Lower lobe of right lung (tissue), 2 donors: ENCODE results near the gene CUEDC1. TPM values are rescaled to one million over a fixed set of nuclear protein-coding genes. Genes with fewer than 3 reads are reported as not detected.

Experiments used
- ATAC-seq, 2 donors: fragments of 200-7000 bp; cut with Tn5 transposase; one replicate each; pipeline ENCODE4 v1.9.1; 2020 to 2022; ENCODE audit warnings: mild to moderate bottlenecking in 2 of 2, moderate library complexity in 2 of 2
- DNase-seq: peaks from one replicate; pipeline ENCODE4 v3.0.0-alpha.2; 2020
- H3K27ac ChIP-seq: fragments of 200-600 bp; one replicate; pipeline ENCODE4 v1.8.0; 2022
- H3K27me3 ChIP-seq: fragments of 200-600 bp; one replicate; pipeline ENCODE4 v1.8.0; 2022; ENCODE audit warnings: low read depth
- H3K36me3 ChIP-seq: fragments of 200-600 bp; one replicate; pipeline ENCODE4 v1.8.0; 2022; ENCODE audit warnings: mild to moderate bottlenecking
- H3K4me1 ChIP-seq: fragments of 200-600 bp; one replicate; pipeline ENCODE4 v1.8.0; 2022
- H3K4me3 ChIP-seq: fragments of 200-600 bp; one replicate; pipeline ENCODE4 v1.8.0; 2022; ENCODE audit warnings: mild to moderate bottlenecking
- H3K9me3 ChIP-seq: fragments of 200-600 bp; one replicate; pipeline ENCODE4 v1.8.0; 2022
- intact Hi-C: fragments of 100-400 bp; cut with DNase I; formaldehyde crosslinking; loops from one replicate; pipeline ENCODE4 v1.11.0; 2022
- total RNA-seq: library from RNA; stranded (reverse); fragmentation: NEBNext Ultra II Directional; extraction: Animal tissue kit (Norgen Biotek cat#: 25700); gene quantifications from one replicate; pipeline ENCODE4 v1.2.1, GENCODE V29; 2021
- TF ChIP-seq, protein P1 (sequence below): fragments of 200-600 bp; IDR thresholded peaks from one replicate; pipeline ENCODE4 v1.8.0; 2022; ENCODE audit warnings: antibody characterized with exemption, mild to moderate bottlenecking
- donor health status: DM: no; HTN: yes; CAD: no; lungs with severe emphysema.

Gene CUEDC1
- total RNA-seq, 1 donor from 2014 or later, result 42.8 TPM

DNA sequence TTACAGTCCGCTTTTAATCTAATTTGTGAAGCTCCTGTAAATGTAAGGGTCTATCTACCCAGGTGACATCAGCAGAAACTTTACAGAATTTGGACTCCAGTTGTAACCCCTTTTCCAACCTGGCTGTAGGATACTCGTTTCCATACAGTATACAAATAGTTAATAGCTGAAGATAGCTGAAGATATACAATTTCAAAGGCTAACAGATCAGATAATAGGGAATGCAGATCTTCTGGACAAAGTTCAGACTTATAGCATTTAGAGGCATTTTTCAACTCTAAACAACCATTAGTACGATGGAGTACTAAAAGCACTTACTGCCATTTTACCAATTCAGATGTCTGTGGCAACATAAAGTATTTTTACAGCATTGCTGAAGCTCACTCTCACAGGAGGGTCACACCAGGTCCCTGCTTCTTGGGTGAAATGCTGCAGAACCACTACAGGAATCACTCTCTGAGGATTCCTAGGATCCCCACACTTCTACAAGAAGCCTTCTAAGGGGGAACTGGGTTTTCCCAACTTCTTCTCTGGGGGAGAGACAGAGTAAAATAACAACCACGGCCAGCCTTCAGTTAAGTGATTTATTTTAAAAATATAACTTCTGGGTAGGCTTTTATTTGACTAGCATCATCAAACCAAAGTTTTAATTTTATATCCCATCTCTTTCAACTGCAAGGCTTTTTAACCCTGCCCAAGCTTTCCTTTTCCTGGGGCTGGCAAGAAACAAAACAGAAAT lies 29.9 kb upstream of the CUEDC1 start:
- H3K4me3 ChIP-seq, result no peak overlapping the region
- no peak for ATAC-seq
- no peaks in the 10 kb centered on the region for H3K27me3 ChIP-seq
- TF ChIP-seq, protein P1, sequence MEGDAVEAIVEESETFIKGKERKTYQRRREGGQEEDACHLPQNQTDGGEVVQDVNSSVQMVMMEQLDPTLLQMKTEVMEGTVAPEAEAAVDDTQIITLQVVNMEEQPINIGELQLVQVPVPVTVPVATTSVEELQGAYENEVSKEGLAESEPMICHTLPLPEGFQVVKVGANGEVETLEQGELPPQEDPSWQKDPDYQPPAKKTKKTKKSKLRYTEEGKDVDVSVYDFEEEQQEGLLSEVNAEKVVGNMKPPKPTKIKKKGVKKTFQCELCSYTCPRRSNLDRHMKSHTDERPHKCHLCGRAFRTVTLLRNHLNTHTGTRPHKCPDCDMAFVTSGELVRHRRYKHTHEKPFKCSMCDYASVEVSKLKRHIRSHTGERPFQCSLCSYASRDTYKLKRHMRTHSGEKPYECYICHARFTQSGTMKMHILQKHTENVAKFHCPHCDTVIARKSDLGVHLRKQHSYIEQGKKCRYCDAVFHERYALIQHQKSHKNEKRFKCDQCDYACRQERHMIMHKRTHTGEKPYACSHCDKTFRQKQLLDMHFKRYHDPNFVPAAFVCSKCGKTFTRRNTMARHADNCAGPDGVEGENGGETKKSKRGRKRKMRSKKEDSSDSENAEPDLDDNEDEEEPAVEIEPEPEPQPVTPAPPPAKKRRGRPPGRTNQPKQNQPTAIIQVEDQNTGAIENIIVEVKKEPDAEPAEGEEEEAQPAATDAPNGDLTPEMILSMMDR, result no peak
- peak overlapping the region; percentile 12 for H3K27ac ChIP-seq
- H3K4me1 ChIP-seq, result peaks cover 73% of the 10 kb centered on the region
- H3K9me3 ChIP-seq, result no peaks in the 10 kb centered on the region
- DNase-seq, result no peak
- intact Hi-C loops, result no loop called here
- peaks cover 33% of the 10 kb centered on the region for H3K36me3 ChIP-seq

DNA sequence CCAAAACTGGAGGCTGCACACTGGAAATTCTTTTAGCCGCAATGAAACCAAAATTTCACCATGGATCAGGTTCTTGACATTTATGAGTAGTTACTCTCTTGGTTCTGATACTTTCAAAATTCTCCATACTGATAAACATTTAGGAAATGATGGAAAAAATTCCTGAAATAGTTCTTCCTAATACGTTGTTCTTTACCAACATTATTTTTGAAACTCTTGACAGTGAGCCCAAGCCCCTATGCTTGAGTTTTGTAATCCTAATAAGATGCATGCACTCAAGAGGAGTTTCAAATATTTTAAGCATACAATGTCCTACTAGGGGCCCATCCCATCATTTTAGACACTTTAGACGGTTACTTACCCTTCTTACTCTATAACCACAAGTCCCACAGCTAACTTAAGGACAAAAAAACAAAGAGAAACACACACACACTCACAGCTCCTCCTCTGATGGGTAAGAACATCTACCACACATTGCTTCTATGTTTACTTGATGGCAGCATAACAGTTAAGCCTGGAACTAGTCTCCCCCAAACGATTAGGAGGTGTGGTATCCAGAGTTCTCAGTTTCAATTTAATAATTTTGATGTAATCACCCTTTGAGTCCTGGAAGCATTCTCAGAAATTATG lies 29.2 kb upstream of the CUEDC1 start:
- TF ChIP-seq, protein P1, result no peak
- no peak for DNase-seq

DNA sequence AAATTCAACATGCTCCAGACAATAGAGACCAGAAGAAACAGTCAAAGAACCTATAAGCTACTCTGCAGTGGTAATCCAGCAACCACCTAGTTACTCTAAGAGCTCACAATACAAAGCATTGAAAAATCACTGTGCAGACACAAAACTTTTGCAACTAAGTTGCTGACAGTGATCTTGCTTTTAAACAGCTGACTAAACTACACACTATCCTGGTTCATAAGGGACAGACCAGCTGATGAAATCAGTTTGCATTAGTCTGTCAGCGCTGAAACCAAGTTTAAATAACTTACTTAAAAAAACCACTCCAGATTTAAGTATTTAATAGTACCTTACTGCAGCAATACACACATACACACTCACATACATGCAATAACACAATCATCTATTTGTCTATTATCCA lies 28.2 kb upstream of the CUEDC1 start:
- ATAC-seq (no peak), DNase-seq (no peak)
- no peaks in the 10 kb centered on the region for H3K27me3 ChIP-seq
- H3K27ac ChIP-seq, result no peak overlapping the region
- no peaks in the 10 kb centered on the region for H3K9me3 ChIP-seq
- no peak overlapping the region for H3K4me3 ChIP-seq
- TF ChIP-seq, protein P1, result no peak
- peaks cover 63% of the 10 kb centered on the region for H3K4me1 ChIP-seq
- H3K36me3 ChIP-seq, result peaks cover 50% of the 10 kb centered on the region
- intact Hi-C loops, result no loop called here

More for the DNA sequence above, 29.2 kb upstream of the CUEDC1 start:
- peaks cover 72% of the 10 kb centered on the region for H3K4me1 ChIP-seq
- H3K27ac ChIP-seq, result peak overlapping the region; percentile 12
- H3K27me3 ChIP-seq, result no peaks in the 10 kb centered on the region
- H3K9me3 ChIP-seq, result no peaks in the 10 kb centered on the region
- H3K36me3 ChIP-seq, result peaks cover 40% of the 10 kb centered on the region
- no peak for ATAC-seq
- intact Hi-C loops, result no loop called here
- no peak overlapping the region for H3K4me3 ChIP-seq

DNA sequence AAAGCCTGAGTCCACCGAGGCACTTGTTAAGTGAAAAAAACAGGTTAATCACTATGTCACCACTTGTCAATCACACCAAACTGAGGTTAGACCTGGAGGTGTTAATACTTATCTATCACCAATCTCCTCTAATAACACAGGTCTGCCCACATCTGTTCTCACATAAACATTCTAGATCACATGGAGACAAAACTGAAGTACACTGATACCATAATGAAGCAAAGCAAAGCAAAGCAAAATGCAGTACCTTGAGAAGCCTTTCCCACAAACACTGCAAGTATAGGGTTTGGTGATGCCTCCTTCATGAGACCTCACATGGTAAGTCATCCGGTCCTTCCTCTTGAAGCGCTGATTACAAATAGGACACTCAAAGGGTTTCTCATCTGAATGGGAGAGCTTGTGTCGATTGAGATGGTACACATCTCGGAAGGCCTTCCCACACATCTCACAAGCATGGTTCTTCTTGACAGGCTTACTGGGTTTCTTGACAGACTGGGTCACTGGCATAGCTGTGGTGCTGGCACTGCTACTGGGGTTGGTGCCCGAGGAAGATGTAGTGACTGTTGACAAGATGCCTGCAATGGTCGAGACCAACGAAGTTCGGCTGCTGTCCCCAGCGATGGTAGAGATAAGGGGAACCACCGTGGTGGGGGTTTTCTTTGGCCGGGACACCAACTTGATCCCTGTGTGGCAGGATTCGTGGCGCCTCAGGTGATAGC lies 27.4 kb upstream of the CUEDC1 start:
- peaks cover 58% of the 10 kb centered on the region for H3K36me3 ChIP-seq
- ATAC-seq (no peak), DNase-seq (no peak)
- H3K9me3 ChIP-seq, result no peaks in the 10 kb centered on the region
- intact Hi-C loops, result no loop called here
- TF ChIP-seq, protein P1, result no peak
- no peaks in the 10 kb centered on the region for H3K27me3 ChIP-seq
- H3K4me3 ChIP-seq, result no peak overlapping the region
- no peak overlapping the region for H3K27ac ChIP-seq
- peaks cover 63% of the 10 kb centered on the region for H3K4me1 ChIP-seq

DNA sequence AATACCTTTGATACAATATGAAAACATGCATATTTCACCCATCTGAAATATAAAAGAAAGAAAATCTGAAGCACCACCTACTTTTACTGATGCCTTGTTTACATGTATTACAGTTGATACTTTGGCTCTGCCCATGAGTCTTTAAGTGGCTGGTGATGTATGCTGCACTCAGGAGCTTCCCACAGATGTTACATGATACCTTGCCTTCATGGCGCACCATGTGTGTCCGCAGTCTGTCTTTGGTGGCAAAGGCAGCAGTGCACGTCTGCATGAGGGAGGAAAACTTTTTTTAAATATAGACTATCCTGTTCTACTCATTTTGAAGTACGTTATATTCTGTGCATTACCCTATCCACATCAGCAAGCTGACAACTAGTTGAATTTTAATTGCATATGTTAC lies 25.3 kb upstream of the CUEDC1 start:
- DNase-seq (no peak), ATAC-seq (no peak)
- H3K4me3 ChIP-seq, result no peak overlapping the region
- intact Hi-C loops, result no loop called here
- H3K27me3 ChIP-seq, result no peaks in the 10 kb centered on the region
- TF ChIP-seq, protein P1, result no peak
- peaks cover 54% of the 10 kb centered on the region for H3K4me1 ChIP-seq
- no peaks in the 10 kb centered on the region for H3K9me3 ChIP-seq
- H3K27ac ChIP-seq, result no peak overlapping the region
- H3K36me3 ChIP-seq, result peaks cover 79% of the 10 kb centered on the region
